GM12872 (cell line): Measurements from ENCODE around the gene JPH3.

Experiments
- TF ChIP-seq, protein P1 (sequence below): IDR thresholded peaks from 3 replicates; pipeline ENCODE4 v1.5.1; 2011; ENCODE audit warnings: low read depth, mild to moderate bottlenecking, low read length, moderate library complexity; ENCODE audit not compliant: insufficient read depth

Gene JPH3

DNA sequence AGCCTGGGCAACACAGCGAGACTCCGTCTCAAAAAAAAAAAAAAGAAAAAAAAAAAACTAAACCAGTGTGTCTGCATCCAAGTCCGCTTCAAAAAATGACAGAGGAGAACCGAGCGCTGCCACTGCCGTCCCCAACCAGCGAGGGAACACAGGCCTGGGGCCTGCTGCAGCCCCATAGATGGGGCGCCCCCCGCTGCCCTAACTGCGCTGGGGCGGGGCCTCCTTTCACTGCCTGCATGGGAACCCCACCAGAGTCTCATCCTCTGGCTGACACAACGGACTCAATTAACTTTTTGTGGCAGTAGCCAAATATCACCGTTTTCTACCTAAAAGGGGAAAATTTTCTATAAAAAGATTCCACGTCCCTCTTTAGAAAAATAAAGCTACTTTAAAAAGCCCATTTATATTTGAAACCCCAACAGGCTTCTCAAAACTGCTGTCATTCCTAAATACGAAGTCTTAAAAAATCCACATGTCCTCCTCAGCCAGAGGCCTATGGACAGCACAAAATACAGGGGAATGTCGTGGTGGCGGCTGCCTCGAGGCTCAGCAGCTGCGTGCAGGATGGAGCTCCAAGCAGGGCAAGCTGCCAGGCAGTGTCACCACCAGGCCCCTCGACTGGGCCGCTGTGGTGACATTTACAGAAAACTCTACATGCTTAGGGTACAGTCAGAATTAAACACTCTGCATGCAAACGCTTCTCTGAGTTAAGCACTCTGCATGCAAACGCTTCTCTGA lies 133.1 kb downstream of the JPH3 start:
- TF ChIP-seq, protein P1, sequence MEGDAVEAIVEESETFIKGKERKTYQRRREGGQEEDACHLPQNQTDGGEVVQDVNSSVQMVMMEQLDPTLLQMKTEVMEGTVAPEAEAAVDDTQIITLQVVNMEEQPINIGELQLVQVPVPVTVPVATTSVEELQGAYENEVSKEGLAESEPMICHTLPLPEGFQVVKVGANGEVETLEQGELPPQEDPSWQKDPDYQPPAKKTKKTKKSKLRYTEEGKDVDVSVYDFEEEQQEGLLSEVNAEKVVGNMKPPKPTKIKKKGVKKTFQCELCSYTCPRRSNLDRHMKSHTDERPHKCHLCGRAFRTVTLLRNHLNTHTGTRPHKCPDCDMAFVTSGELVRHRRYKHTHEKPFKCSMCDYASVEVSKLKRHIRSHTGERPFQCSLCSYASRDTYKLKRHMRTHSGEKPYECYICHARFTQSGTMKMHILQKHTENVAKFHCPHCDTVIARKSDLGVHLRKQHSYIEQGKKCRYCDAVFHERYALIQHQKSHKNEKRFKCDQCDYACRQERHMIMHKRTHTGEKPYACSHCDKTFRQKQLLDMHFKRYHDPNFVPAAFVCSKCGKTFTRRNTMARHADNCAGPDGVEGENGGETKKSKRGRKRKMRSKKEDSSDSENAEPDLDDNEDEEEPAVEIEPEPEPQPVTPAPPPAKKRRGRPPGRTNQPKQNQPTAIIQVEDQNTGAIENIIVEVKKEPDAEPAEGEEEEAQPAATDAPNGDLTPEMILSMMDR, result no peak

DNA sequence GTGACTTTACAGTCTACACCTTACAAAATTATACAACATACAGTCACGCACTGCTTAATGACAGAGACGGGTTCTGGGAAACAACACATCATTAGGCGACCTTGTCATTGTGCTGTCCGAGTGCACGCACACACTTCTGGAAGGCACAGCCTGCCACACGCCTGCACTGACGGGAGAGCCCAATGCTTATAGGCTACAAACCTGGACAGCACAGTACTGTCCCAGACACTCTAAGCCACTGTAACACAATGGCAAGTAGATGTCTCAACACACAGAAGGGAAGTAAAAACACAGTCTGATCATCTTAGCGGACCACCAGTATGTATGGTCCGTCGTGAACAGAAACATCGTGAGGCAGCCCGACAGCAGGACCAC lies 133.7 kb downstream of the JPH3 start:
- TF ChIP-seq, protein P1, result no peak

DNA sequence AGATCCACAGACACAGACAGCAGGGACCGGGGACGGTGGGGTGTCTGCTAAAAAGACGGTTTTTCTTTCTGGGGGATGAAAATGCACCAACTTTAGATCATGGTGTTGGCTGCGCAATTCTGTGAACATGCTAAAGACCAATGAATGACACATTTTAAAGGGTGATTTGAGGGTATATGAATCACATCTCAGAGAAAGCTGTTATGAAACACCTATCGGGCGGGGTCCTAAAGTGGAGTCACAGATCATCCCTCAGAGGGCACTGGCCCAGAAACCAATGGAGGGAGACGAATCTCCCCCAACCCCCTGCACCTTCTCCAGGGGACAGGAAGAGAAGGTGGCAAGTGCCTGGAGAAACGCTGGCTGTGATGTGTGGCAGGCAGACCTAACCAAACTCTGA lies 137.5 kb downstream of the JPH3 start:
- TF ChIP-seq, protein P1, result no peak

DNA sequence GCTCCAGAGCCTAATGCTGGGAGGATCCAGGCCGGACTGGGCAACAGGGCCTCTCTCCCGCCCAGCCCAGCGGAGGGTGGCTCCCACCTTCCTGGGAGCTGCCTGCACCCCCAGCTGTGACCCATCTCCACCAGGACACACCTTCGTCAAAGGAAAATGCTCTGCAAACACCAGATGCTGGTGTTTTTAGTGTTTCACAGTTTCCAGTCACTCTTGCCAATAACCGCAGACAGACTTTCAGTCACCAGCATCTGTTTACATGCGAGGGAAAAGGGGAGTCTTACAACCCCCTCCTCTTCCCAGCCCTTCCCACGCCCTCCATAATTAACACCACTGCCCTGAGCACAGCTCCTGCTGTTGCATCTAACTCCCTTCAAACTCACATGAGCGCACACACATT lies 138.1 kb downstream of the JPH3 start:
- TF ChIP-seq, protein P1, result no peak

DNA sequence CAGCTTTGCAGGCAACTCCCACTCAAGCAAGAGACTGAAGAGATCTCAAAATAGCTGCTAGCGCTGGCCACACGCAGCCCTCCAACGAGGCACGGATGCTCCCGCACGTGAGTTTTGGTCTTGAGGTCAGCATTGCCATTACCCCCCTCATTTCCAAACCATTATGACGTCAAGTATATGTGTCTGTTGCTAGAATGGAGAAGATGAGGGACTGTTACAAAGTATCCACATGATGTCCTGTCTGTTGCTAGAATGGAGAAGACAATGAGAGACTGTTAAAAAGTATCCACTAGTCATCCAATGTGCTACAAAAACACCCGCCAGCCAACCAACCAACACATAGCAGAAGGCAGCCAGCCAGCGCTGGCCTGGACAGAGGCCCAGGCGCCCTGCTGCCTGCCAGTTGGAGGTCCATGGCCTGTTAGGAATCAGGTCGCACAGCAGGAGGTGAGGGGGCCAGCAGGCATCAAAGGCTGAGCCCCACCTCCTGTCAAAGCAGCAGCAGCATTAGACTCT lies 138.7 kb downstream of the JPH3 start:
- TF ChIP-seq, protein P1, result no peak

DNA sequence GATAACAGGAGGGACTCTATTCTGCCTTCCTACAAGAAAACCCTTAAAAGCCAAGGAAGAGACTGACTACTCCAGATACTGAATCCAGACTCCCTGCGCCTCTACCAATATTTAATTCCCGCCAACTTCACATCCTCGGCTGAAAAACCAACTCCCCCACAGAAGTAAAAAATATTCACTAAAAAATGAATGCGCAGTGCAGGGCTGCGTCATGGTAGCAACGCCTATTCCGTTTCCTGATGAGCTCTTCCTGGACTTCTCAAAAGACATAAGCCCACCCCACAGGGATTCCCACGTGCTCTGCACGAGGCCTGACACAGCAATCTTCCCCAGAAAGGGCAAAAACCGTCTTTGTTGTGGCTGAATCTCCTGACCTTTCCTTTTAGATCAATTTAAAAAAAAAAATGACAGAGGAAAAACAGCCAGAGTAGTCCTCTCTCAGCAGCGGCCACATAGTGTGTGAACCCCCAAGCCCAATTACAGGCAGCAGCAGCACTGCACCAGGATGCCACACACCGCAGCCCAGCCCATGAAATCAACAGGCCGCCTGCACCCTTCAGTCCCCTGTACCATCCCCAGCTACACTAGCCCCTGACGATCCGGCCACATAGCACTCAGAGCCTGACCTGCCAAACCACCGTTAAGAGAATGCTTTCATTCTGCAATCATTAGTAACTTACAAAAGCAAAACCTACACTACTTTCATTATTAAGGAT lies 139.6 kb downstream of the JPH3 start:
- TF ChIP-seq, protein P1, result no peak

DNA sequence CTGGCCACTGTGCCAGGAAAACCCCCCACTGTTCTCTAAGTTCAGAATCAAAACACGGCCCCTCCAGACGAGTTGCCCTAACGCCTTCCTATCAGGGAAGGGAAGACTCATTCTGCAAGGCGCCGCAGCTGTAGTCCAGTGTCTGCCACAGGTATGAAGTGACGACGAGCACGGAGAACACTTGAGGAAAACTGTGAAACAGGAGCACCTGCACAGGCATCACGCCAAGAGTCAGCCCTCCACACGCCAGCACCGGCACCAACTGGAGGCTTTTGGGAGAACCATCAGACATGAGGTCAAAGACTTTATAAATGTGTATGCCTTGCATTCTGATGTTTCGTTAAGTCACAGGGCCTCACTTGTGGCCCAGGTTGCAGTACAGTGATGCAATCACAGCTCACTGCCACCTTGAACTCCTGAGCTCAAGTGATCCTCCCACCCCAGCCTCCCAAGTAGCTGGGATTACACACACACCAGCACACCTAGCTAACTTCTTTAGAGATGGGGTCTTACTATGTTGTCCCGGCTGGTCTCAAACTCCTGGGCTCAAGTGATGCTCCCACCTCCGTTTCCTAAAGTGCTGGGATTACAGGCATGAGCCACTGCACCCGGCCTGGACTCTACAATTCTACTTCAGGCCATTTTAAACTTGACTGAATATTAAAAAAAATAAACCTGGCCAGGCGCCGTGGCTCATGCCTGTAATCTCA lies 140.6 kb downstream of the JPH3 start:
- TF ChIP-seq, protein P1, result no peak
